A549 (cell line): ENCODE results near the gene ZNF680. TPM values are rescaled to one million over a fixed set of nuclear protein-coding genes. Genes with fewer than 3 reads are reported as not detected.
"Not testable (repeated sequence)": the region's sequence is repeated elsewhere in the genome, so short reads cannot be mapped to it uniquely, and the experiment has no call there.

Experiments
- ATAC-seq, 2 experiments: fragments of 200-7000 bp in 1 of 2; fragments of >200 bp in 1 of 2; cut with Nextera tagmentation in 1 of 2; cut with Tn5 transposase in 1 of 2; 3 replicates each; pipeline versions ENCODE4 v1.8.0 to v1.9.1; 2018 to 2020; ENCODE audit warnings: mild to moderate bottlenecking in 1 of 2, moderate library complexity in 1 of 2
- CTCF ChIA-PET: fragments of 300-600 bp; sonication (Branson Sonifier 250); formaldehyde crosslinking; extraction: SDS; loops from one replicate; lab custom pipeline; 2021; ENCODE audit warnings: antibody characterized with exemption, inconsistent platforms; lab: Yijun Ruan, JAX
- POLR2A ChIA-PET: fragments of 350-600 bp; formaldehyde crosslinking; extraction: SDS; loops from one replicate; lab custom pipeline; 2021; ENCODE audit warnings: antibody characterized with exemption, inconsistent platforms; lab: Yijun Ruan, JAX
- DNase-seq, 2 experiments: peaks; one replicate each; pipeline versions ENCODE4 v3.0.0 to v3.0.0-alpha.2; 2011 to 2016; ENCODE audit warnings: low read depth in 1 of 2, low spot score in 1 of 2
- FAIRE-seq: peaks from 2 replicates; lab custom pipeline; 2011; peaks lifted over from hg19 to GRCh38; lab: Jason Lieb, UNC
- H3K27ac ChIP-seq, 2 experiments: fragments of >200 bp; sonication (Bioruptor Twin); formaldehyde crosslinking; 3 replicates each; pipeline ENCODE4 v1.5.1; 2016 to 2017
- H3K4me1 ChIP-seq: fragments of >200 bp; sonication (Bioruptor Twin); formaldehyde crosslinking; 3 replicates; pipeline ENCODE4 v1.6.1; 2016
- H3K4me2 ChIP-seq: fragments of >200 bp; sonication (Bioruptor Twin); formaldehyde crosslinking; 3 replicates; pipeline ENCODE4 v1.6.1; 2016
- H3K4me3 ChIP-seq: fragments of >200 bp; sonication (Bioruptor Twin); formaldehyde crosslinking; 3 replicates; pipeline ENCODE4 v1.5.1; 2016
- H3K9me3 ChIP-seq: fragments of >200 bp; sonication (Bioruptor Twin); formaldehyde crosslinking; 3 replicates; pipeline ENCODE4 v1.6.1; 2016
- BCL3 ChIP-seq: fragments of >200 bp; sonication (Bioruptor Twin); formaldehyde crosslinking; IDR thresholded peaks from 3 replicates; pipeline ENCODE4 v1.6.1; 2016
- BHLHE40 ChIP-seq: IDR thresholded peaks from 2 replicates; pipeline ENCODE4 v1.6.1; 2012; ENCODE audit warnings: low read depth, low read length, inconsistent platforms
- CHD2 ChIP-seq: fragments of 150-350 bp; IDR thresholded peaks from 2 replicates; pipeline ENCODE4 v1.6.1; 2014; ENCODE audit warnings: low read length; ENCODE audit not compliant: partially characterized antibody
- CHD4 ChIP-seq: fragments of 200-600 bp; sonication (generic); IDR thresholded peaks from 2 replicates; pipeline ENCODE4 v1.6.1; 2016; ENCODE audit warnings: antibody characterized with exemption, mild to moderate bottlenecking, borderline replicate concordance
- EHMT2 ChIP-seq: fragments of 200-600 bp; sonication (generic); IDR thresholded peaks from 2 replicates; pipeline ENCODE4 v1.6.1; 2016; ENCODE audit warnings: antibody characterized with exemption, low read depth, mild to moderate bottlenecking, moderate library complexity
- EP300 ChIP-seq, 2 experiments: fragments of >200 bp; sonication (Bioruptor Twin); formaldehyde crosslinking; IDR thresholded peaks; 2 replicates in 1 of 2; 3 replicates in 1 of 2; pipeline ENCODE4 v1.6.1; 2016 to 2017
- FOXS1 ChIP-seq: fragments of 250-450 bp; sonication (Bioruptor Pico); IDR thresholded peaks from 2 replicates; pipeline ENCODE4 v1.5.0; 2020; ENCODE audit warnings: mild to moderate bottlenecking, moderate library complexity
- GATA3 ChIP-seq: IDR thresholded peaks from 2 replicates; pipeline ENCODE4 v1.6.1; 2012; ENCODE audit warnings: borderline replicate concordance
- HMGXB4 ChIP-seq: fragments of 250-450 bp; sonication (Bioruptor Pico); IDR thresholded peaks from 2 replicates; pipeline ENCODE4 v1.5.0; 2021; ENCODE audit warnings: mild to moderate bottlenecking, moderate library complexity, borderline replicate concordance
- HOXA7 ChIP-seq: fragments of 250-450 bp; sonication (Bioruptor Pico); IDR thresholded peaks from 2 replicates; pipeline ENCODE4 v1.5.0; 2020; ENCODE audit warnings: mild to moderate bottlenecking, moderate library complexity
- JUNB ChIP-seq: fragments of >200 bp; sonication (Bioruptor Twin); formaldehyde crosslinking; IDR thresholded peaks from 2 replicates; pipeline ENCODE4 v1.6.1; 2016
- MYC ChIP-seq: IDR thresholded peaks from 2 replicates; pipeline ENCODE4 v1.6.1; 2012; ENCODE audit warnings: mild to moderate bottlenecking, inconsistent platforms, low read length, improper control_type of control experiment, borderline replicate concordance
- RAD21 ChIP-seq, 2 experiments: fragments of >200 bp in 1 of 2; sonication (Bioruptor Twin) in 1 of 2; formaldehyde crosslinking in 1 of 2; IDR thresholded peaks in 1 of 2; conservative IDR thresholded peaks in 1 of 2; 2 replicates in 1 of 2; 3 replicates in 1 of 2; pipeline ENCODE4 v1.6.1; 2012 to 2018; ENCODE audit warnings: inconsistent platforms in 1 of 2
- RARB ChIP-seq: fragments of 250-450 bp; sonication (Bioruptor Pico); IDR thresholded peaks from 2 replicates; pipeline ENCODE4 v1.8.0; 2021; ENCODE audit warnings: mild to moderate bottlenecking, moderate library complexity
- RNF2 ChIP-seq: fragments of 200-600 bp; sonication (generic); IDR thresholded peaks from 2 replicates; pipeline ENCODE4 v1.6.1; 2016; ENCODE audit warnings: low read depth, mild to moderate bottlenecking, antibody characterized with exemption, moderate library complexity, borderline replicate concordance
- TFCP2L1 ChIP-seq: fragments of 250-450 bp; sonication (Bioruptor Pico); IDR thresholded peaks from 2 replicates; pipeline ENCODE4 v1.5.0; 2021; ENCODE audit warnings: mild to moderate bottlenecking
- ZSCAN20 ChIP-seq: fragments of 250-450 bp; sonication (Bioruptor Pico); IDR thresholded peaks from 2 replicates; pipeline ENCODE4 v1.8.0; 2022; ENCODE audit warnings: mild to moderate bottlenecking, moderate library complexity
- WGBS: methylation state at CpG from one replicate; pipeline ENCODE4 v1.1.6; 2017; ENCODE audit errors: missing lambda C conversion rate; 5-methylcytosine and 5-hydroxymethylcytosine counted together
- polyA plus RNA-seq, 4 experiments: library from polyadenylated mRNA; depleted of rRNA in 3 of 4; stranded (reverse); fragments of >200 nt; fragmentation: RNase III in 1 of 4; extraction: RNeasy Plus Mini Kit Qiagen cat#74134 plus additional on column Dnase treatment in 1 of 4; gene quantifications; 2 replicates in 3 of 4; 3 replicates in 1 of 4; pipeline ENCODE4 v1.2.3, GENCODE V29; 2011 to 2017
- TF ChIP-seq, protein P1 (sequence below): fragments of 150-350 bp; IDR thresholded peaks from 2 replicates; pipeline ENCODE4 v1.6.1; 2014; ENCODE audit warnings: low read depth, mild to moderate bottlenecking, low read length
- TF ChIP-seq, protein P2 (sequence below): IDR thresholded peaks from 2 replicates; pipeline ENCODE4 v1.6.1; 2012; ENCODE audit warnings: low read depth, borderline replicate concordance
- TF ChIP-seq, protein P3 (sequence below): IDR thresholded peaks from 2 replicates; pipeline ENCODE4 v1.6.1; 2012

ZNF680 gene
- polyA plus RNA-seq, 2 of the 4 experiments (the other 2 are of a cell fraction): 4.6 to 6.6 TPM

DNA sequence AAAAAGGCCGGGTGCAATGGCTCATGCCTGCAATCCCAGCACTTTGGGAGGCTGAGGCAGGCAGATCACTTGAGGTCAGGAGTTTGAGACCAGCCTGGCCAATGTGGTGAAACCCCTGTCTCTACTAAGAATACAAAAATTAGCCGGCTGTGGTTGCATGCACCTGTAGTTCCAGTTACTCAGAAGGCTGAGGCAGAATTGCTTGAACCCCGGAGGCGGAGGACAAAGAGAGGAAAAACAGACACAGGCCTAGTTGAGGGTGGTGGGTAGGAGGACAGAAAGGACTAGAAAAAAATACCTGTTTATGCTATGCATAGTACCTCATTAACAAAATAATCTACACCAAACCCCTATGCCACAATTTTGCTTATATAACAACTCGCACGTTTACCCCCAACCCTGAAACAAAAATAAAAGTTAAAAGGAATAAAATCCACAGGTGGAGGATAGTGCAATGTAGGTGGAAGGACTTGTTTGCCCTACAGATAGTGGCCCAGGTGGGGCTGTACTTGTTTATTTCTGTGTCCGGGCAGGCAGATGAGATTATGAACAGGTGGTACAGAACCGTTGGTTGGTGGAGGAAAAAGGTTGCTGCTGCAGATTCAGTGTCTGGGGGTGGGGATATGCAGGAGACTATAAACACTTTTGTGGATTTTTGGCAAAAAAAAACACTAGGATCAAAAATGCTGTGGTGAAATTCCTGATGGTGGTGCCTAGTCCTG, 5.1 kb downstream of the ZNF680 start:
- Histone ChIP-seq H3K4me1 (no peaks in the 10 kb centered on the region), H3K9me3 (peaks cover 51% of the 10 kb centered on the region), H3K4me3 (no peak overlapping the region), H3K27ac (no peak overlapping the region), H3K4me2 (no peak overlapping the region)
- DNase-seq (no peak), FAIRE-seq (no peak), ATAC-seq (no peak)
- TF ChIP-seq BCL3: no peak
- no peak for TF ChIP-seq HOXA7 (CRISPR knock-in tag)
- TF ChIP-seq TFCP2L1 (CRISPR knock-in tag): no peak
- TF ChIP-seq CHD4: no peak
- no peak for TF ChIP-seq HMGXB4
- no peak for TF ChIP-seq RNF2
- no peak for TF ChIP-seq BHLHE40
- TF ChIP-seq EHMT2: no peak
- no peak for TF ChIP-seq JUNB
- TF ChIP-seq, protein P1, sequence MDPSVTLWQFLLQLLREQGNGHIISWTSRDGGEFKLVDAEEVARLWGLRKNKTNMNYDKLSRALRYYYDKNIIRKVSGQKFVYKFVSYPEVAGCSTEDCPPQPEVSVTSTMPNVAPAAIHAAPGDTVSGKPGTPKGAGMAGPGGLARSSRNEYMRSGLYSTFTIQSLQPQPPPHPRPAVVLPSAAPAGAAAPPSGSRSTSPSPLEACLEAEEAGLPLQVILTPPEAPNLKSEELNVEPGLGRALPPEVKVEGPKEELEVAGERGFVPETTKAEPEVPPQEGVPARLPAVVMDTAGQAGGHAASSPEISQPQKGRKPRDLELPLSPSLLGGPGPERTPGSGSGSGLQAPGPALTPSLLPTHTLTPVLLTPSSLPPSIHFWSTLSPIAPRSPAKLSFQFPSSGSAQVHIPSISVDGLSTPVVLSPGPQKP: no peak
- no peak for TF ChIP-seq RAD21 (conservative IDR thresholded peaks at IDR 0.05 in 1 of 2, IDR thresholded peaks at IDR 0.05 in 1 of 2)
- no peak for TF ChIP-seq CHD2
- no peak for TF ChIP-seq GATA3
- TF ChIP-seq RARB (CRISPR knock-in tag): no peak
- no peak for TF ChIP-seq FOXS1
- TF ChIP-seq, protein P2, sequence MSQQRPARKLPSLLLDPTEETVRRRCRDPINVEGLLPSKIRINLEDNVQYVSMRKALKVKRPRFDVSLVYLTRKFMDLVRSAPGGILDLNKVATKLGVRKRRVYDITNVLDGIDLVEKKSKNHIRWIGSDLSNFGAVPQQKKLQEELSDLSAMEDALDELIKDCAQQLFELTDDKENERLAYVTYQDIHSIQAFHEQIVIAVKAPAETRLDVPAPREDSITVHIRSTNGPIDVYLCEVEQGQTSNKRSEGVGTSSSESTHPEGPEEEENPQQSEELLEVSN: no peak
- TF ChIP-seq MYC: no peak
- TF ChIP-seq ZSCAN20 (CRISPR knock-in tag): no peak
- CTCF ChIA-PET: no interaction called here
- POLR2A ChIA-PET: no interaction called here
- WGBS: 94% methylated on average over 8 of the region's 8 CpGs

DNA sequence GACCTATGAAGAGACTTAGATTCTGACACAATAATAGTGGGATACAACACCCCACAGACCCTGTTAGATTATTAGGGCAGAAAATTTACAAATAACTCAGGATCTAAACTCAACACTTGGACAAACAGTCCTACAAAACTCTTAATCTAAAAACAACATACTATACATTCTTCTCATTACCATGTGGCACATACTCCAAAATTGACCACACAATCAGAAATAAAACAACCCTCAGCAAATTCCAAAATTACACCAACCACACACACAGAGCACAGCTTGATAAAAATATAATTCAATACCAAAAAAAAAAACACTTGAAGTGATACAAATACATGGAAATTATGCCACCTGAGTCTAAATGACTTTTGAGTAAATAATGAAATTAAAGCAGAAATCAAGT, 7.8 kb downstream of the ZNF680 start:
- H3K27ac ChIP-seq: no peak overlapping the region
- CTCF ChIA-PET: no interaction called here
- peaks cover 52% of the 10 kb centered on the region for H3K9me3 ChIP-seq
- TF ChIP-seq EP300 (IDR thresholded peaks at IDR 0.05): no peak
- TF ChIP-seq, protein P3, sequence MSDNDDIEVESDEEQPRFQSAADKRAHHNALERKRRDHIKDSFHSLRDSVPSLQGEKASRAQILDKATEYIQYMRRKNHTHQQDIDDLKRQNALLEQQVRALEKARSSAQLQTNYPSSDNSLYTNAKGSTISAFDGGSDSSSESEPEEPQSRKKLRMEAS: no peak
- no peak for TF ChIP-seq HOXA7 (CRISPR knock-in tag)
- TF ChIP-seq, all 56 proteins: peak for 0
- no peak overlapping the region for H3K4me3 ChIP-seq
- no peaks in the 10 kb centered on the region for H3K4me1 ChIP-seq
- DNase-seq (no peak), ATAC-seq (no peak), FAIRE-seq (no peak)
- H3K4me2 ChIP-seq: no peak overlapping the region
- POLR2A ChIA-PET: no interaction called here

DNA sequence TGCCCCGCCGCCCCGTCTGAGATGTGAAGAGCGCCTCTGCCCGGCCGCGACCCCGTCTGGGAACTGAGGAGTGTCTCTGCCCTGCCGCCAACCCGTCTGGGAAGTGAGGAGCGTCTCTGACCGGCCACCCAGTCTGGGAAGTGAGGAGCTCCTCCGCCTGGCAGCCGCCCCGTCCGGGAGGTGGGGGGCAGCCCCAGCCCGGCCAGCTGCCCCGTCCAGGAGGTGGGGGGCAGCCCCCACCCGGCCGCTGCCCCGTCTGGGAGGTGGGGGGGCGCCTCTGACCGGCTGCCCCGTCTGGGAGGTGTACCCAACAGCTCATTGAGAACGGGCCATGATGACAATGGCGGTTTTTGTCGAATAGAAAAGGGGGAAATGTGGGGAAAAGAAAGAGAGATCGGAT, 8.7 kb downstream of the ZNF680 start:
- H3K4me3 ChIP-seq, H3K4me1 ChIP-seq, H3K27ac ChIP-seq, DNase-seq, POLR2A ChIA-PET, FAIRE-seq, CTCF ChIA-PET, ATAC-seq, H3K4me2 ChIP-seq: not testable (repeated sequence)
- H3K9me3 ChIP-seq: peaks cover 47% of the 10 kb centered on the region
- 98% methylated on average over 8 of the region's 28 CpGs for WGBS
